SK-N-SH (cell line): ENCODE data around the gene SLAMF1. TPM values are rescaled to one million over a fixed set of nuclear protein-coding genes. Genes with fewer than 3 reads are reported as not detected.

ENCODE experiments used
- CTCF ChIA-PET: fragments of 300-600, 350-600 bp; formaldehyde crosslinking; extraction: SDS; loops from one replicate; lab custom pipeline; 2021; lab: Yijun Ruan, JAX
- POLR2A ChIA-PET: fragments of 350-600 bp; sonication (Branson Sonifier 250); formaldehyde crosslinking; extraction: SDS; loops from one replicate; lab custom pipeline; 2020; ENCODE audit warnings: antibody characterized with exemption, inconsistent platforms; lab: Yijun Ruan, JAX
- DNase-seq: peaks from one replicate; pipeline ENCODE4 v3.0.0; 2012
- H2AFZ ChIP-seq: fragments of 200-600 bp; sonication (generic); 2 replicates; pipeline ENCODE4 v1.8.1; 2016; ENCODE audit warnings: antibody characterized with exemption, mild to moderate bottlenecking, low read depth
- H3F3A ChIP-seq: fragments of 200-600 bp; sonication (generic); replicated peaks from 2 replicates; pipeline ENCODE3; 2016; ENCODE audit warnings: antibody characterized with exemption, mild to moderate bottlenecking; ENCODE audit not compliant: insufficient read depth
- H3K27ac ChIP-seq, 2 experiments: fragments of 200-500 bp in 1 of 2; fragments of 200-600 bp in 1 of 2; sonication (Bioruptor generic) in 1 of 2; sonication (generic), shearing (Covaris generic) in 1 of 2; 2 replicates each; pipeline versions ENCODE4 v1.5.1 to v1.6.1; 2014 to 2016; ENCODE audit warnings: low read depth in 2 of 2, inconsistent platforms in 1 of 2, low read length in 1 of 2, mild to moderate bottlenecking in 1 of 2, mixed read lengths in 1 of 2
- H3K27me3 ChIP-seq: fragments of 200-600 bp; sonication (generic), shearing (Covaris generic); 2 replicates; pipeline ENCODE4 v1.6.1; 2016; ENCODE audit warnings: mixed run types; ENCODE audit not compliant: insufficient read depth
- H3K36me3 ChIP-seq, 2 experiments: fragments of 200-500 bp in 1 of 2; fragments of 200-600 bp in 1 of 2; sonication (Bioruptor generic) in 1 of 2; sonication (generic) in 1 of 2; replicated peaks in 1 of 2; 2 replicates each; pipeline versions ENCODE3 to v1.5.1; 2014 to 2016; ENCODE audit warnings: low read length in 1 of 2, mild to moderate bottlenecking in 1 of 2; ENCODE audit not compliant: insufficient read depth in 2 of 2, control insufficient read depth in 1 of 2
- H3K4me1 ChIP-seq, 2 experiments: fragments of 200-500 bp in 1 of 2; fragments of 200-600 bp in 1 of 2; sonication (Bioruptor generic) in 1 of 2; sonication (generic), shearing (Covaris generic) in 1 of 2; 2 replicates each; pipeline versions ENCODE4 v1.5.1 to v1.6.1; 2014 to 2016; ENCODE audit warnings: low read depth in 1 of 2, low read length in 1 of 2, mixed run types in 1 of 2; ENCODE audit not compliant: insufficient read depth in 2 of 2, control insufficient read depth in 1 of 2
- H3K4me2 ChIP-seq: fragments of 200-600 bp; sonication (generic), shearing (Covaris generic); 2 replicates; pipeline ENCODE4 v1.6.1; 2017; ENCODE audit warnings: mixed run types
- H3K4me3 ChIP-seq, 2 experiments: fragments of 200-500 bp in 1 of 2; fragments of 200-600 bp in 1 of 2; sonication (Bioruptor generic) in 1 of 2; sonication (generic), shearing (Covaris generic) in 1 of 2; 2 replicates each; pipeline versions ENCODE4 v1.5.1 to v1.8.1; 2014 to 2016; ENCODE audit warnings: low read depth in 2 of 2, inconsistent platforms in 1 of 2, low read length in 1 of 2, mild to moderate bottlenecking in 1 of 2, mixed read lengths in 1 of 2, moderate library complexity in 1 of 2
- H3K79me2 ChIP-seq: fragments of 200-600 bp; sonication (generic); 2 replicates; pipeline ENCODE4 v1.8.1; 2017; ENCODE audit warnings: mild to moderate bottlenecking; ENCODE audit not compliant: insufficient read depth
- H3K9ac ChIP-seq: fragments of 200-600 bp; sonication (generic); 2 replicates; pipeline ENCODE4 v1.6.1; 2017; ENCODE audit warnings: mixed run types
- H3K9me2 ChIP-seq: fragments of 200-600 bp; sonication (generic); 2 replicates; pipeline ENCODE4 v1.6.1; 2017; ENCODE audit warnings: mixed run types
- H3K9me3 ChIP-seq: fragments of 200-600 bp; sonication (generic); 2 replicates; pipeline ENCODE4 v1.6.1; 2017; ENCODE audit warnings: mixed run types, mild to moderate bottlenecking, moderate library complexity
- H4K20me1 ChIP-seq: fragments of 200-600 bp; sonication (generic); 2 replicates; pipeline ENCODE4 v1.6.1; 2017; ENCODE audit warnings: mild to moderate bottlenecking, mixed run types; ENCODE audit not compliant: insufficient read depth
- EZH2phosphoT487 ChIP-seq: fragments of 200-600 bp; sonication (generic); IDR thresholded peaks from 2 replicates; pipeline ENCODE4 v1.6.1; 2017; ENCODE audit warnings: low read depth, mixed run types, mild to moderate bottlenecking, antibody characterized with exemption, moderate library complexity, borderline replicate concordance
- FOXJ3 ChIP-seq: sonication (generic); formaldehyde crosslinking; IDR thresholded peaks from 2 replicates; pipeline ENCODE4 v1.5.1; 2020; ENCODE audit warnings: mild to moderate bottlenecking, missing genetic modification reagents
- FOXM1 ChIP-seq: IDR thresholded peaks from 2 replicates; pipeline ENCODE4 v1.4.0; 2012; ENCODE audit warnings: low read depth, mild to moderate bottlenecking
- GABPA ChIP-seq: IDR thresholded peaks from 2 replicates; pipeline ENCODE4 v1.4.0; 2012; ENCODE audit warnings: low read depth, mild to moderate bottlenecking
- MEF2A ChIP-seq: IDR thresholded peaks from 2 replicates; pipeline ENCODE4 v1.4.0; 2012; ENCODE audit warnings: low read depth, borderline replicate concordance
- MXI1 ChIP-seq: IDR thresholded peaks from 2 replicates; pipeline ENCODE4 v1.6.1; 2012; ENCODE audit warnings: mild to moderate bottlenecking, low read depth, low read length, improper control_type of control experiment
- NRF1 ChIP-seq: IDR thresholded peaks from 2 replicates; pipeline ENCODE4 v1.6.1; 2012; ENCODE audit warnings: low read depth, mild to moderate bottlenecking, low read length
- RXRA ChIP-seq: IDR thresholded peaks from 2 replicates; pipeline ENCODE4 v1.4.0; 2012; ENCODE audit warnings: low read depth, mild to moderate bottlenecking, borderline replicate concordance
- SMC3 ChIP-seq: IDR thresholded peaks from 2 replicates; pipeline ENCODE4 v1.6.1; 2012; ENCODE audit warnings: low read depth, low read length, improper control_type of control experiment
- WGBS: methylation state at CpG from one replicate; pipeline ENCODE4 v1.1.6; 2017; ENCODE audit warnings: low lambda C conversion rate; 5-methylcytosine and 5-hydroxymethylcytosine counted together
- polyA plus RNA-seq, 3 experiments: library from polyadenylated mRNA; depleted of rRNA; stranded (reverse); fragments of >200 nt; gene quantifications; 2 replicates each; pipeline ENCODE4 v1.2.3, GENCODE V29; 2012
- TF ChIP-seq, protein P1 (sequence below): fragments of 150-350 bp; IDR thresholded peaks from 2 replicates; pipeline ENCODE4 v1.6.1; 2017; ENCODE audit warnings: antibody characterized with exemption, low read length, low read depth, borderline replicate concordance
- TF ChIP-seq, protein P2 (sequence below): IDR thresholded peaks from 2 replicates; pipeline ENCODE4 v1.4.0; 2012; ENCODE audit warnings: low read depth, borderline replicate concordance
- TF ChIP-seq, protein P3 (sequence below): IDR thresholded peaks from 2 replicates; pipeline ENCODE4 v1.6.1; 2012; ENCODE audit warnings: mild to moderate bottlenecking, low read depth, low read length, moderate library complexity

SLAMF1 gene
- polyA plus RNA-seq, 1 of the 3 experiments (the other 2 are of a cell fraction), result not detected

DNA sequence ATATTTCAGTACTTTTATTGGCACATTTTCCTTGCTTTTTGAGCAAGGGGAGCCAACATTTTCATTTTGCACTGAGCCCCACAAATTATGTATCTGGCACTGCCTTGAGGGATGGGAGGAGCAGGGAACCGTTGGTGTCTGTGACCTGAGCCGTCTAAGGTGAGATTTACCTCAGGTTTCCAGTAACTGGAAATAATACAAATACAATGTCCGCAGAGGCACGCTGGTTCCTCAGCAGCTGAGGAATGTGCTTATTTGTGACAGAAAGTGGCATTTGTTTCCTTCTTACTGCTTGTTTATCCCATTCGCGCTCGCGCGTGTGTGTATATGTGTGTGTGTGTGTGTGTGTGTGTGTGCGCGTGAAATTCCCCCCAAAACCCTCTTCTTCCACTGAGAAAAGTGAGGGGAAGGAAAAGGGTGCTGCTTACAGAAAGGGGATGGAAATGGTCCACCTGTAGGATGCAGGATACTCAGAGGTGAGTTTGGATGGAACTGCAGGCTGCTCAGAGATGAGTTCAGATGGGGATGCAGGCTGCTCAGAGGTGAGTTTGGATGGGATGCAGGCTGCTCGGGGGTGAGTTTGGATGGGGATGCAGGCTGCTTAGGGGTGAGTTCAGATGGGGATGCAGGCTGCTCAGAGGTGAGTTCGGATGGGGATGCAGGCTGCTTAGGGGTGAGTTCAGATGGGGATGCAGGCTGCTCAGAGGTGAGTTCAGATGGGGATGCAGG lies 30.2 kb upstream of the SLAMF1 start:
- WGBS, result 28% methylated on average over 13 of the region's 13 CpGs
- H3K9ac ChIP-seq, result no peak overlapping the region
- H3K27me3 ChIP-seq, result peaks cover 30% of the 10 kb centered on the region; the same call in 1 of the 2 replicates
- no peaks in the 10 kb centered on the region for H3F3A ChIP-seq
- no peaks in the 10 kb centered on the region for H3K4me1 ChIP-seq
- no peak overlapping the region for H3K27ac ChIP-seq
- no peaks in the 10 kb centered on the region for H3K9me3 ChIP-seq
- no peak for TF ChIP-seq EZH2phosphoT487
- no peak for TF ChIP-seq MXI1
- TF ChIP-seq, protein P1, sequence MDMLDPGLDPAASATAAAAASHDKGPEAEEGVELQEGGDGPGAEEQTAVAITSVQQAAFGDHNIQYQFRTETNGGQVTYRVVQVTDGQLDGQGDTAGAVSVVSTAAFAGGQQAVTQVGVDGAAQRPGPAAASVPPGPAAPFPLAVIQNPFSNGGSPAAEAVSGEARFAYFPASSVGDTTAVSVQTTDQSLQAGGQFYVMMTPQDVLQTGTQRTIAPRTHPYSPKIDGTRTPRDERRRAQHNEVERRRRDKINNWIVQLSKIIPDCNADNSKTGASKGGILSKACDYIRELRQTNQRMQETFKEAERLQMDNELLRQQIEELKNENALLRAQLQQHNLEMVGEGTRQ, result no peak
- no peak for TF ChIP-seq GABPA
- no peak for TF ChIP-seq MEF2A
- no peak for TF ChIP-seq NRF1
- no peak for TF ChIP-seq RXRA
- no peak for TF ChIP-seq FOXM1
- TF ChIP-seq FOXJ3 (CRISPR knock-in tag), result no peak
- TF ChIP-seq, protein P2, sequence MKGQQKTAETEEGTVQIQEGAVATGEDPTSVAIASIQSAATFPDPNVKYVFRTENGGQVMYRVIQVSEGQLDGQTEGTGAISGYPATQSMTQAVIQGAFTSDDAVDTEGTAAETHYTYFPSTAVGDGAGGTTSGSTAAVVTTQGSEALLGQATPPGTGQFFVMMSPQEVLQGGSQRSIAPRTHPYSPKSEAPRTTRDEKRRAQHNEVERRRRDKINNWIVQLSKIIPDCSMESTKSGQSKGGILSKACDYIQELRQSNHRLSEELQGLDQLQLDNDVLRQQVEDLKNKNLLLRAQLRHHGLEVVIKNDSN, result no peak
- no peak for TF ChIP-seq SMC3
- TF ChIP-seq, protein P3, sequence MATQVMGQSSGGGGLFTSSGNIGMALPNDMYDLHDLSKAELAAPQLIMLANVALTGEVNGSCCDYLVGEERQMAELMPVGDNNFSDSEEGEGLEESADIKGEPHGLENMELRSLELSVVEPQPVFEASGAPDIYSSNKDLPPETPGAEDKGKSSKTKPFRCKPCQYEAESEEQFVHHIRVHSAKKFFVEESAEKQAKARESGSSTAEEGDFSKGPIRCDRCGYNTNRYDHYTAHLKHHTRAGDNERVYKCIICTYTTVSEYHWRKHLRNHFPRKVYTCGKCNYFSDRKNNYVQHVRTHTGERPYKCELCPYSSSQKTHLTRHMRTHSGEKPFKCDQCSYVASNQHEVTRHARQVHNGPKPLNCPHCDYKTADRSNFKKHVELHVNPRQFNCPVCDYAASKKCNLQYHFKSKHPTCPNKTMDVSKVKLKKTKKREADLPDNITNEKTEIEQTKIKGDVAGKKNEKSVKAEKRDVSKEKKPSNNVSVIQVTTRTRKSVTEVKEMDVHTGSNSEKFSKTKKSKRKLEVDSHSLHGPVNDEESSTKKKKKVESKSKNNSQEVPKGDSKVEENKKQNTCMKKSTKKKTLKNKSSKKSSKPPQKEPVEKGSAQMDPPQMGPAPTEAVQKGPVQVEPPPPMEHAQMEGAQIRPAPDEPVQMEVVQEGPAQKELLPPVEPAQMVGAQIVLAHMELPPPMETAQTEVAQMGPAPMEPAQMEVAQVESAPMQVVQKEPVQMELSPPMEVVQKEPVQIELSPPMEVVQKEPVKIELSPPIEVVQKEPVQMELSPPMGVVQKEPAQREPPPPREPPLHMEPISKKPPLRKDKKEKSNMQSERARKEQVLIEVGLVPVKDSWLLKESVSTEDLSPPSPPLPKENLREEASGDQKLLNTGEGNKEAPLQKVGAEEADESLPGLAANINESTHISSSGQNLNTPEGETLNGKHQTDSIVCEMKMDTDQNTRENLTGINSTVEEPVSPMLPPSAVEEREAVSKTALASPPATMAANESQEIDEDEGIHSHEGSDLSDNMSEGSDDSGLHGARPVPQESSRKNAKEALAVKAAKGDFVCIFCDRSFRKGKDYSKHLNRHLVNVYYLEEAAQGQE, result no peak
- no peaks in the 10 kb centered on the region for H3K79me2 ChIP-seq
- no peak overlapping the region for H2AFZ ChIP-seq
- H3K4me2 ChIP-seq, result no peak overlapping the region
- DNase-seq, result no peak
- no peak overlapping the region for H3K4me3 ChIP-seq
- H3K36me3 ChIP-seq, result no peaks in the 10 kb centered on the region
- no peaks in the 10 kb centered on the region for H3K9me2 ChIP-seq
- POLR2A ChIA-PET, result no interaction called here
- CTCF ChIA-PET, result no interaction called here
- no peaks in the 10 kb centered on the region for H4K20me1 ChIP-seq
